Coronary artery (tissue), 2 donors: ENCODE data around the gene CDK5RAP1.

Experiments
- DNase-seq: peaks from one replicate; pipeline ENCODE4 v3.0.0-alpha.2; 2017; ENCODE audit warnings: low spot score
- H3K27ac ChIP-seq, 2 donors: fragments of 200-600 bp; sonication (generic); one replicate each; pipeline ENCODE4 v1.5.1; 2016 to 2019
- H3K4me3 ChIP-seq: fragments of 200-600 bp; sonication (generic); 2 replicates; pipeline ENCODE4 v1.5.1; 2016; ENCODE audit warnings: mild to moderate bottlenecking, moderate library complexity
- TF ChIP-seq, protein P1 (sequence below): fragments of 200-600 bp; sonication (generic); IDR thresholded peaks from one replicate; pipeline ENCODE4 v1.5.1; 2019; ENCODE audit warnings: antibody characterized with exemption

CDK5RAP1 gene

DNA sequence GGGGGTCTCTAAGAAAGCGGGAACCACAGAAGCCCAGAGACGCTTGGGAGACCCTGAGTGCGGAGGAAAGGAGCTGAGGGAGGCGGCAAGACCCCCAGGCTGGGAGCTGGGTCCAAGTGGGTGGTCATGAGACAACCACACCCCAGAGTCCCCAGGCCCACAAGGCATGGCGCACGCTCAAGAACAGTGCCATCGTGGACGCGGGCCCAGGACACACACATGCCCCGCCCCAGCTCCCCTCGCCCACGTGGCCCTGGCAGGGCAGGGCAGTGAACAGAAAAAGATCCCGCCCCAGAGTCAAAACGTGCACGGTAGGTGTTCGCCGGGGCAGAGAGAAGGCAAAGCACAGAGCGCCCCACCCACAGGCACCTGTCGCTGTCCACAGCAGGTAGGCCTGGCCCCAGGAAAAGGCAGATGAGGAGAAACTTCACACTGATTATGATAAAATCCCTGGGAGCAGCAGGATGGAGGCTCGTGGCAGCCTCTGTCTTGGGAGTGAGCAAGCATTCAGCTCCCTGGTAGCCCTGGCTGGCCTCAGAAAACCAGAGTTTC, 68.3 kb downstream of the CDK5RAP1 start:
- no peak overlapping the region for H3K27ac ChIP-seq
- no peak overlapping the region for H3K4me3 ChIP-seq
- no peak for DNase-seq
- TF ChIP-seq, protein P1, sequence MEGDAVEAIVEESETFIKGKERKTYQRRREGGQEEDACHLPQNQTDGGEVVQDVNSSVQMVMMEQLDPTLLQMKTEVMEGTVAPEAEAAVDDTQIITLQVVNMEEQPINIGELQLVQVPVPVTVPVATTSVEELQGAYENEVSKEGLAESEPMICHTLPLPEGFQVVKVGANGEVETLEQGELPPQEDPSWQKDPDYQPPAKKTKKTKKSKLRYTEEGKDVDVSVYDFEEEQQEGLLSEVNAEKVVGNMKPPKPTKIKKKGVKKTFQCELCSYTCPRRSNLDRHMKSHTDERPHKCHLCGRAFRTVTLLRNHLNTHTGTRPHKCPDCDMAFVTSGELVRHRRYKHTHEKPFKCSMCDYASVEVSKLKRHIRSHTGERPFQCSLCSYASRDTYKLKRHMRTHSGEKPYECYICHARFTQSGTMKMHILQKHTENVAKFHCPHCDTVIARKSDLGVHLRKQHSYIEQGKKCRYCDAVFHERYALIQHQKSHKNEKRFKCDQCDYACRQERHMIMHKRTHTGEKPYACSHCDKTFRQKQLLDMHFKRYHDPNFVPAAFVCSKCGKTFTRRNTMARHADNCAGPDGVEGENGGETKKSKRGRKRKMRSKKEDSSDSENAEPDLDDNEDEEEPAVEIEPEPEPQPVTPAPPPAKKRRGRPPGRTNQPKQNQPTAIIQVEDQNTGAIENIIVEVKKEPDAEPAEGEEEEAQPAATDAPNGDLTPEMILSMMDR: no peak

DNA sequence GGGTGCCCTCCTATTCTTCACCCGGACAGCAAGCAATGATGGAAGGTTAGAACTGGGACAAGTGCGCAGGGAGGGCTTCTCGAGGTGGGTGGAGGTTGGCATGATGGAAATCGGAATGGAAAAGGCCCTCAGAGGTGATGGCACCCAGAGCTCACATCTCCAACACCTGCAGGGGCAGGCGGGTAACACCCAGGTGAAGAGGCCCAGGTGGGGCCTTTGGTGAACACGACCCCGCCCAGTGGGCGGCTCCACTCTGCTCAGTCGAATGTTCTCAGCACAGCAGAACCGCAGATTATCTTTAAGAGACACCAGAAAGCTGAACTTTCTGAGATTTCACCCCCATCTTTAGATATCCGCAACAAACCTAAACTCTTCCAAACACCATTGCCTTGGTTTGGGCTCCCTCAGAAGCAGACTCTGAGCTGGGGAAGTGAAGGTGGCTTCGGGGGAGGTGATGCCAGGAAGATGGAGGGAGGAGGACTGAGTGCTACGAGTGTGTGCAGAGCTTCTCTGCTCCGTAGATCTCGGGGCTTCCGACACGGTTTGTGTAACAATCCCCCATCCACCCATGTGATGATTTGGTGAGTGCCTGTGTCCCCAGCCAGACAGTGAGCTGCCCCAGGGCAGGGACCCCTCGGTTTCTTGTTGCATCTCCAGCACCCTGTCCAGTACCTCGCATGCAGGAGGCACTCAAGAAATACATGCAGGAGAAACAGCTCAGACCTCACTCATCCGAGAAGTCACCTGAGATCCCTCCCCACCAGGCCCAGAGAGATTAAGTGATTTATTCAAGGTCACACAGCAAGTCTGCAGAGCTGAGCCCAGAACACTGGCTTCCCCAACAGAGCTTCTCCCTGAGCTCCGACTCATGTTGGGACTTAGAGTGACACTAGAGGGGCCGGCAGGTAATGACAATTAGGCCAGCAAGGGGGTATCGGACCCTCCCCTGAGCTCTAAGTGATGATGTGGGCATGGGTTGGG, 72.9 kb downstream of the CDK5RAP1 start:
- H3K27ac ChIP-seq: no peak overlapping the region
- no peak overlapping the region for H3K4me3 ChIP-seq
- DNase-seq: no peak
- TF ChIP-seq, protein P1: no peak

DNA sequence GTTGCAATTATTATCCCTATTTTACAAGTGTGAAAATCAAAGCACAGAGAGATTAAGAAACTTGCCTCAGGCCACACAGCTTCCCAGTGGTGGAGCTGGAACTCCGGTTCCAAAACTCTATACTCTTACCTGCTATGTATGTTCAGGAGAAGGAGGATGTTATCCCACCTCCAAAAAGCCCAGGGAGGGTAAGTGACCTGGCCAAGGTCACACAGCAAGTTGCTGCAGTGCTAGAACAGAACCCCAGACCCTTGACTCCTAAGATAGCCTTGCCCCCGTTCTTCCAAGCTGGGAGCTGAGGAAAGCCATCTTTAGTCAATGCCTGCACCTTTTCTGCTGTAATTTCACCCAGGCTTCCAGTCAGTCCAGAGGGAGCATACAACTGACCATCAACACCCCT, 76.0 kb downstream of the CDK5RAP1 start:
- Histone ChIP-seq H3K4me3 (no peak overlapping the region), H3K27ac (no peak overlapping the region)
- TF ChIP-seq, protein P1: no peak
- no peak for DNase-seq

DNA sequence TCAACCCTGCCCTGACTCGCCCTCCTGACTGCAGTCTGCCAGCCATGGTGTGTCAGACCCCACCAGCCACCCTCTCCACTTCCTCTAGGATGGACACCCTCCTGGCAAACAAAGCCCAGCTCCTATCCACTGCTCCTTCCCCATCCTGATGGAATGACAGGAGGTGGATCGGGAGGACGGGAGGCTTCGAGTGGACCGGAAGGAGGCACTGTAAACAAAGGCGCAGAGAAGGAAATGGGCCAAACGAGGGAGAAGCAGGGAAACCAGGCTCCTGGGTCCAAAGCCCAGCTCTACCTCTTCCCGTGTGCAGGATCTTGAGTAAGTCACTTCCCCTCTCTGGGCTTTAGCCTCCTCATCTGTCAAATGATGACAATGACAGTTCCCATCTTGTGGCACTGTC, 78.1 kb downstream of the CDK5RAP1 start:
- TF ChIP-seq, protein P1: no peak

DNA sequence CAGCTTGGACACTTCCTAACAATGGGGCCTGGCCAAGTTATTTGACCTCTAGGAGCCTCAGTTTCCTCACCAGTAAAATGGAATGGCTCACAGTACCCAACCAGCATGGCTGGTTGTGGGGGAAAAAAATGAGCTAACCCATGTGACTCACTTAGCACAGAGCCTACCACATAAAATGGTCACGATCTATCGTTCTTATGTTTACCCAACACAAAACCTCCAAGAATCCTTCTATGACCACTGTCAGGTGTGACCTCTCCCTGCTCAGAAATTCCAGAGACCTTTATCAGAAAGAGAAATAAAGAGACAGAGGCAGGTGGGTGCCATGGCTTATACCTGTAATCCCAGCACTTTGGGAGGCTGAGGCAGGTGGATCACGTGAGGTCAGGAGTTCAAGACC, 78.9 kb downstream of the CDK5RAP1 start:
- DNase-seq: no peak
- TF ChIP-seq, protein P1: no peak
- Histone ChIP-seq H3K4me3 (no peak overlapping the region), H3K27ac (no peak overlapping the region)

More for the DNA sequence above, 78.1 kb downstream of the CDK5RAP1 start:
- no peak for DNase-seq
- Histone ChIP-seq H3K4me3 (no peak overlapping the region), H3K27ac (no peak overlapping the region)

DNA sequence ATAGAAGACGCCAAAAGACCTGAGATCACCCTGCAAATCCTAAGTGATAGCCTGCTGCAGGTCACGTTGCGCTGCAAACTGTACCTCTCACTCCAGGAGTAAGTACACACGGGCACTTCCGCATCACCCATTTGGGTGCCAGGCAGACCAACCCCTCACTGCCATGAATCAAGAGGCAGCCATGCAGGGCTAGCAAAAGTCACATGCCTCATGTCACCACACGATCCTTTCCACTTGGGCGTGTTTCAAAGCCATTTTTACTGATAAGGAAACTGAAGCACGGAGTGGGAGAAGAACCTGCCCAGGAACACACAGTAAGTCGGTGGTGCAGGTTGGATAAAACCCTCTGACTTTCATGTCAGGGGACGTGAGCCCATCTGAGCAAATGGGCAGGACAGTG, 81.3 kb downstream of the CDK5RAP1 start:
- TF ChIP-seq, protein P1: no peak
- Histone ChIP-seq H3K4me3 (no peak overlapping the region), H3K27ac (no peak overlapping the region)
- no peak for DNase-seq

DNA sequence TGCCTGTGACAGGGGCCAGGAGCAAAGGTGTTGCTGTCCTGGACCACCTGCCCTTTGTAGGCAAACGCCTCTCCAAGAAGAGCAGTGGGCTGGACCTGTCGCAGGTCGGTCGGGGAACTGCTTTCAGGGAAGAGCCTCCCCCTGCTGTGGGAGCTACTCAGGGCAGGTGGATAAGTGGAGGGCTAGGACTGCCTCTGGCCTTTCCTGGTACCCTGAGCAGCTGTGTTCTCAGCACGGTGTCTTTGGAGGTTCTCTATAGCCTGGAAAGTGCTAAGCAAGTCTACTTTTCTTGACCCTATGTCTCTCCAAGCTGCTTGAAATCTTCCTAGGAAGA, 83.3 kb downstream of the CDK5RAP1 start:
- DNase-seq: no peak
- TF ChIP-seq, protein P1: no peak
- no peak overlapping the region for H3K27ac ChIP-seq
- no peak overlapping the region for H3K4me3 ChIP-seq
